HepG2 (cell line): Measurements from ENCODE around the gene HLCS. TPM values are rescaled to one million over a fixed set of nuclear protein-coding genes. Genes with fewer than 3 reads are reported as not detected.

Source experiments
- AKAP8 ChIP-seq: sonication (generic); formaldehyde crosslinking; IDR thresholded peaks from 2 replicates; pipeline ENCODE4 v1.5.1; 2020; ENCODE audit warnings: mild to moderate bottlenecking, missing genetic modification reagents
- MNT ChIP-seq: fragments of 450-650 bp; IDR thresholded peaks from 2 replicates; pipeline ENCODE4 v1.6.1; 2016
- ONECUT2 ChIP-seq: sonication (generic); formaldehyde crosslinking; IDR thresholded peaks from 2 replicates; pipeline ENCODE4 v1.4.0; 2020; ENCODE audit warnings: missing genetic modification reagents
- SNAPC4 ChIP-seq: sonication (generic); formaldehyde crosslinking; IDR thresholded peaks from 2 replicates; pipeline ENCODE4 v1.4.0; 2020; ENCODE audit warnings: mild to moderate bottlenecking, missing genetic modification reagents
- ZNF337 ChIP-seq: sonication (generic); formaldehyde crosslinking; IDR thresholded peaks from 2 replicates; pipeline ENCODE4 v1.5.1; 2020; ENCODE audit warnings: missing genetic modification reagents, low read depth, mild to moderate bottlenecking, borderline replicate concordance
- ZNF574 ChIP-seq: sonication (generic); formaldehyde crosslinking; IDR thresholded peaks from 2 replicates; pipeline ENCODE4 v1.4.0; 2020; ENCODE audit warnings: missing genetic modification reagents
- polyA plus RNA-seq, 8 experiments: library from polyadenylated mRNA; depleted of rRNA in 3 of 8; stranded (reverse) in 7 of 8; unstranded in 1 of 8; fragments of >200 nt; fragmentation: Illumina TruSeq in 4 of 8; extraction: Trizol in 4 of 8; gene quantifications; 2 replicates each; pipeline versions ENCODE4 v1.2.1 to v1.2.3, GENCODE V29; 2011 to 2016; ENCODE audit warnings: low read depth in 4 of 8, missing spikeins in 1 of 8, mixed read lengths in 1 of 8; ENCODE audit not compliant: insufficient read depth in 1 of 8
- total RNA-seq, 5 experiments: library from RNA; depleted of rRNA; stranded (reverse); fragments of >200 nt; fragmentation: Illumina TruSeq; extraction: Trizol; gene quantifications; 2 replicates each; pipeline ENCODE4 v1.2.3, GENCODE V29; 2016; ENCODE audit warnings: low read depth in 1 of 5

Gene HLCS
- total and polyA plus RNA-seq, 2 of the 13 experiments (the other 11 are each of a cell fraction or from before 2014, with no cell fraction given) = 7.9 to 12.3 TPM

GRCh38 chr21:36773995-36774394 lies 192.5 kb downstream of the HLCS start (continued):
- TF ChIP-seq SNAPC4 (CRISPR knock-in tag) (no peak), ONECUT2 (CRISPR knock-in tag) (no peak), AKAP8 (CRISPR knock-in tag) (no peak), MNT (no peak), ZNF574 (CRISPR knock-in tag) (no peak), ZNF337 (no peak)
